GM18867 (cell line): Measurements from ENCODE around the gene DNAJC16.
"Not testable (repeated sequence)": the region's sequence is repeated elsewhere in the genome, so short reads cannot be mapped to it uniquely, and the experiment has no call there.

Source experiments
- ATAC-seq: cut with Tn5 transposase; IDR thresholded peaks from one replicate; pipeline ENCODE4 v1.9.1; 2021; ENCODE audit warnings: mild to moderate bottlenecking, moderate library complexity; ENCODE audit not compliant: unreplicated experiment

The DNAJC16 gene

DNA sequence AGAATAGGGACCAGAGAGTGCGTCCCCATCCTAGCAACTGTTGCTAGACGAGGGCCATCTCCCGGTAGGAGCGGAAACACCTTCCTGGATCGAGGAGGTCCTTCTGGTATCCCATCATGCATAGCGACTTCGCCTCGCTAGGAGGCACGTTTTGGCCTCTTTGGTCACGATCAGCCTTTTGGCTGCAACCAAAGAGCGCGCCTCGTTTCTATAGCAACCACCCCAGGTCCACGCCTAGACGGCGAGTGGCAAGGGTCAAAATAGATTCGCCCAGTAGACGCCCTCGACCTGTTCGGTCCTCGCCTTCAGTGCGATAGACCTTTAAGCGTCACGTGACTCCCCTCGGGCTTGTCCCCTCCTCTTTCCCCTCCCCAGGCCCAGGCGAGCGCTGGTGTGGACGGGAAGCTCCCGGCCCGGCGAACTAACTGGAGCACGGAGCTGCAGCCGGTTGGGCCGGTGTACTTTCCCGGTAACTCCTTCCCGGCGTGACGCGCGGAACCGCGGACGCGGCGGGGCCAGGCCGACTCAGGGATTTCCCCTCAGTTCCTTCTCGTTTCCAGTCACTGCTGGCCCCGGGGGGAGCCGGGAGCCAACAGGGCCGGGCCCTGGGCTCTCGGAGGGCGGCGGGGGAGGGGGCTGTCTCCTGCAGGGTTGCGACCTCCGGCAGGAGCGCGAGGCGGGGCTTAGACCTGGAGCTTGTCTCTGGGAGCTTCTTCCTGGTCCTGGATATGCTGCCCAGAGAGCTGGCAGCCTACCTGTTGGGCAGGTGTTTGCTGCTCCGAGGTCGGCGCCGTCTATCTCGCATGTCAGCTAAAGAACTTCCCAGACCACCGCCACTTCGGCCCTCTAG is at the start of gene DNAJC16:
Gene DNAJC16, plus strand, starts transcription at position 359 of the 850 bp plus-strand sequence. CDS start 2,258 bp downstream, outside the sequence.
- ATAC-seq, result peak; percentile 51

DNA sequence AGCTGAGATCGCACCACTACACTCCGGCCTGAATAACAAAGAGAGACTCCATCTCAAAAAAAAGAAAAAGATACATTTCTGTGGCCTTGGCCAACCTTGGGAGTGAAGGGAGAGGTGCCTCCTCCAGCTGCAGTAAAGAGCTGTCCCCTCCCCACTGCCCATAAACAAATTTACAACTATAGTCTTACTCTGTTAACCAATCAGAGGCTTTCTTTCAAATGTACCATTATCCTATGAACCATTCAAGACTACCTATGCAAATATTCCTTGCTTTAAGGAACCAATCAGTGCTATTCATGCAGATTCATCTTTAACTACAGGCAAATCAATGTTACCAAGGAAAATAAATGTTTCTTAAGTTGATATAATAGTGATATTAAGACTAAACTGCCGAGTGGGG is 49.7 kb upstream of the DNAJC16 start:
- ATAC-seq, result no peak

DNA sequence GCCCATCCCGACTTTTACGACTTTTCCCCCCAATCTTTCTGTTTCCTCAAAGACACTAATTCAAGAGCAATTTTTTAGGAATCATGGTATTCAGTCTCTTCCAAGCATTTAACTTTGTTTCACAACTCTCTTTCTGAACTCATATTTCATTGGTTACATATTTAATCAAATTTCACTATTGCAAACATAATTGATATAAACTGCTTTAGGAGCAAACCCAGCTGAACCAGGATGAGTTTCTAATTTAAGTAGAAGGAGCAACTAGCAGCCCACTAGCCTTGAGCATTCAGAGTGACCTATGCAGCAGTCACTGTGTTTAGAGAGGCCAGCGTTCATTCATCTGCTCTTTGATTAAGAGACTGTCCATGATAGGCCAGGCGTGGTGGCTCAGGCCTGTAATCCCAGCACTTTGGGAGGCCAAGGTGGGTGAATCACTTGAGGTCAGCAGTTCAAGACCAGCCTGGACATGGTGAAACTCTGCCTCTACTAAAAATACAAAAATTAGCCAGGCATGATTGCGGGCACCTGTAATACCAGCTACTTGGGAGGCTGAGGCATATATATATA is 48.9 kb upstream of the DNAJC16 start:
- no peak for ATAC-seq

DNA sequence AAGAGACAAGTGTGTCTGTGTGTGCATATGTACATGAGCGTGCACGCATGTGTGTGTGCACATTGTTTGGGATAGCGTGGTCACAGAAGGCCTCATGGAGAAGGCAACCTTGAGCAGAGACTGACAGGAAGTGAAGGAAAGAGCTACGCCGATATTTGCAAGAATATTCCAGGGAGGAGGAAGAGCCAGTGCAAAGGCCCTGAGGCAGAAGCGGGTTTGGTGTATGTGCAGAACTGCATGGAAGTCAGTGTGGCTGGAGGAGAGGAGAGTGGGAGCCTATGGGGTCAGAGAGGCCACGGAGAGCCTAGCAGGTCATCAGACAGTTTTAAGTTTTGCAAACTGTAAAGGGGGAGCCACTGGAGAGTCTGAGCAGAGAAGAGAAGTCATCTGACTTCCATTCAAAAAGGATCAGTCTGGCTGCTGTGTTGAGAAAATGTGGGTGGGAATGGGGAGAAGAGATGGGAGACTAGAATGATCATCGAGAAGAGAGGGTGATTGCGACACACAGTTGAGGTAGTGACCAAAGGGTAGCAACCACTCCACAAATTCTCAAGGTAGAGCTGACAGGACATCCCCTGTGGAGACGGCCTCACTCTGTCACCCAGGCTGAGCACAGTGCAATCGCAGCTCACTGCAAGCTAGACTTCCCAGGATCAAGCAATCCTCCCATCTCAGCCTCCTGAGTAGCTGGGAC is 46.8 kb upstream of the DNAJC16 start:
- ATAC-seq, result no peak

DNA sequence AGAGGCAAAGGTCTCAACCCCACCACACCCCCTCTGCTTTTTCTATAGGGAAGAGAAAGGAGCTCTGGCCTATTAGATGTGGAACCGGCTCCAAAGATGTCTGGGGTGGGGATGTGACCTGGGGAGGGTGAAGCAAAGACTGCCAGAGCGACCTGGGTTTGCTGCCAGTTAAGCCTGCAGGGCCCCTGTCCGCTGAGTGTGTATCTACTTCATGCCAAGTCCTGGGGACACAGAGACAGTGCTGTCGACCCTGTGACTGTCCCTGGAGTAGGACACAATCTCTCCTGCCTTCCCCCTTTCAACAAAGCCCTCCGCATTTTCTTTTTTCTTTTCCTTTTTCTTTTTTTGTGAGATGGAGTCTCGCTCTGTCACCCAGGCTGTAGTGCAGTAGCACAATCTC is 44.2 kb upstream of the DNAJC16 start:
- not testable (repeated sequence) for ATAC-seq

DNA sequence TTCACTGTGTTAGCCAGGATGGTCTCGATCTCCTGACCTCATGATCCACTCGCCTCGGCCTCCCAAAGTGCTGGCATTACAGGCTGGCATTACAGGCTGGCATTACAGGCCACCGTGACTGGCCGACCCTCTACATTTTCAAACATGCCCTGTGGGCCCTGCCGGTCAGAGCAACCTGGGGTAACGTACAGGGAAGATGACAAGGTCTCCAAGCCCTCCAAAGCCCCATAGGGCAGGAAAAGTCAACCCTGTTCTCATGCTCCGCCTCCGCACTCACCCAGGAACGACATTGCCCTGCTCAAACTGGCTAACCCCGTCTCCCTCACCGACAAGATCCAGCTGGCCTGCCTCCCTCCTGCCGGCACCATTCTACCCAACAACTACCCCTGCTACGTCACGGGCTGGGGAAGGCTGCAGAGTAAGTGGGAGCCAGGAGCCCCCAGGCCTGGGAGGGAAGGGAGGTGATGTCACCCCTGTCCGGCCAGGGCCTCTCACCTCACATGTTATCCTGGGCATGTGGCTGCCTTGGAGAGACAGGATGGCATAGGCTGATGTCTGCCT is 43.6 kb upstream of the DNAJC16 start:
- ATAC-seq, result not testable (repeated sequence)

DNA sequence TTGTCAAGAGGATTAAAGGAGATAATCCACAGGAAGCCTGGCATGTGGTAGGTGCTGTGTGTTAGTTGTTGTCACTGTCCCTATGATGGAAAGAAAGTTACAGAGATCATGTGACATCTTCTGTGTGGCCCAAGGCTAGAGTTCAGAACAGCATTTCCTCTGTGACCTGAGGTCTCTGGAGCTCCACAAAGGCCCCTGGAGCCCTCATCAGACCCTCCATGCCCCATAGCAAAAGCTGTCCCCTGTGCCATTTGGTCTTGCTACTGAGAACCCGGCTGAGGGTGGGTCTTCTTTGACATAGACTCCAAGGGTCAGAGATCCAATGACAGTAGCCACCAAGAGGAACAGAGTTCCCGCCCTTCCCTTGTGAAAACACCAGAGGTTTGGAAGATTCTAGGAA is 42.7 kb upstream of the DNAJC16 start:
- no peak for ATAC-seq

DNA sequence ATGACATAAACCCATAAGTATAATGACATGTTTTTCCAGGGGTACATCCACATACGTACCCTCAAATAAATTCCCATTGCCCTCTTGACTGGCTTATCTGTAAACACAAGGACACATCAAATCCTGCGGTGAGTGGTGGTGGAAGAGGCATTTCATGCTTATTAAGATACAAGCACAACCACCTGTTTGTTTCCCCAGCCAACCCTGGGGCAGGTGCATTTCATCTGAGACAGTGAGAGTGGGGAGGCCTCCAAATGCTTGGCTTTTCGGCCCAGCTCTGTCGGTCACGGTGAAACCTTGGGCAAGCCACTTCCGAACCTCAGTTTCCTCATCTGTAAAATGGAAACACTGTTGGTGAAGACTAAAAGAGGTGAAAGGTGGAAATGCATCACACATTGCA is 42.2 kb upstream of the DNAJC16 start:
- not testable (repeated sequence) for ATAC-seq

DNA sequence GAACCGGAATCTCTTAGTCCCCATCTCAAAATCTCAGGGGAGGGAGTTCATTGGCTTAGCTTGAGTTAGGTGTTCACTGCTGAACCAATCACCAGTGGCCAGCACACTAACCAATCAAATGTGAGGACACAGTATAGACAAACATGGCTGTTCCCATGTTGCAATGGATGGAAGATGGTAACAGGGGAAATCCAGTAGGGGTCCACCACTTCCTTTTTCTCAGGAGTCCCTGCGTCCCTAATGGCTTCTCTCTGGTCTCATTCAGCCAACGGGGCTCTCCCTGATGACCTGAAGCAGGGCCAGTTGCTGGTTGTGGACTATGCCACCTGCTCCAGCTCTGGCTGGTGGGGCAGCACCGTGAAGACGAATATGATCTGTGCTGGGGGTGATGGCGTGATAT is 41.0 kb upstream of the DNAJC16 start:
- ATAC-seq, result no peak

DNA sequence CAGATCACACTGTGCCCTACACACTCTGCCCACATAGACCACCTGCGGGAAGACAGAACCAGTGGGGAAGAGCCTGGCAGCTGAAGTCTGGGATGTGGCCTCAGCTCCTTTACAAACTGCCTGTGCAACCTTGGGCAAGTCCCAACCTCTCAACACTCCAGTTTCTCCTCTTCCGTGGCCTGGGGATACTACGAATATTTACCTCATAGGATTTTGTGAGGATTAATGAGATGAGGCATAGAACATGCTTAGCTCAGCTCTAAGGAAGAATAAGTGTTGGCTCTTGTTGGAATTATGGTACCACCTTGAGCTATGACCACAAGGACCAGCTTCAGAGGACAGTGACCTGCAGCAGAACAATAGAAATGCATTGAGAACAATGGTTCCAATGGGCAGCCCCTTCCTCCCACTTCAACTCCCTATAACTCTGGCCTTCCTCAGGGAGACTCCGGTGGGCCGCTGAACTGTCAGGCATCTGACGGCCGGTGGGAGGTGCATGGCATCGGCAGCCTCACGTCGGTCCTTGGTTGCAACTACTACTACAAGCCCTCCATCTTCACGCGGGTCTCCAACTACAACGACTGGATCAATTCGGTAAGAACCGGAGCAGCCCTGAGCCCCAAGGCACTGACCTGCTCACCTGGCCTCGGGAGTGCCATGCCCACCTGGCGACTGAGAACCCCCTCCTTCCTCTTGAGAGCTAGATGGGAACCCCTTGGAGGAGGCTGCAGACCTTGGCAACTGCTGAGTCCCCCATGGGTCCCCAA is 39.6 kb upstream of the DNAJC16 start:
- not testable (repeated sequence) for ATAC-seq

DNA sequence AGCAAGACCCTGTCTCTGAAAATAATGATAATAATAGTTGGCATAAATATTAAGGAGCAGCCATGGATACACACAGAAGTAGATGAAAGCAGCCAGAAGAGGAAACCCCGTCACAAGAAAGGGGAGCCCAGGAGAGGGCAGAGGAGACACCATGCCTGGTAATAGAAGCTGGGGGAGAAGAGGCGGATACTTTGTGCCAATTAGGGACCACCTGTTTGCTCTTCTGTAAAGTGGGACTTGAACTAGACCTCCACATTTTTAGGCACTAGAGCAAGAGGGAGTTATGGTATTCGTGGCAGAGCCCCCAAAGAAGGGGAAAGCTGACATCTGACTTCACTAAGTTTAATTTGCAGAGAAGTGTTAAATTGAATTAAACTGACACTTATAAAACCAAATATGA is 38.3 kb upstream of the DNAJC16 start:
- no peak for ATAC-seq

DNA sequence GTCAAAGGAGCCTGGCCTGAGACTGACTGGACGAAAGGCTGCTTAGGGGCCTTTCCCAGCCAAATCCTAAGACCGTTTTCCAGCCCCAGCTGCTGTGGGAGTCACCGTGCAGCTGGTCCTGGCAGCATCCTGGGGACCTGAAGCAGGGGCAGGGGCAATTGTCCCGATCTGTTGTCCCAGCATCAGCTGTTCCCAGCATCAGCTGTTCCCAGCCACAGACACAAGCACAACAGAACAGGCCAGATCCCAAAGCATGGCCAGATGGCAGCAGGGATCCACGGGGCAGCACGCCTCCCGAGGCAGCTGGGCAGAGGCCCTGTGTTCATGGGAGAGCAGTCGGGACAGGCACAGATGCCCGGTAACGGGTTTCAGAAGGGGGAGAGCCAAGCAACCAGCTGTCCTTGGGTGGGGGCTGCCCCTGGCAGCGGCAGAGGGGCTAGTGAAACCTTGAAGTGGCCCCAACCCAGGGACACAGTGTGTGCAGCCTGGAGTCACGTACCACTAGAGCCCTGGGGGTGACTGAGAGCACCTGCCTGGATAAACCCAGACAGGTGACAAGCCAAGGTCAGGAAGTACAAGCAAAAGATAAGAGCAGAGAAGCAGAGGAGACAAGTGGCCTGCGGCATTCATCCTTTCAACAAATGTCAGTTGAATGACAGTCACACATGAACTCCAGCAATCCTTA is 37.5 kb upstream of the DNAJC16 start:
- no peak for ATAC-seq

DNA sequence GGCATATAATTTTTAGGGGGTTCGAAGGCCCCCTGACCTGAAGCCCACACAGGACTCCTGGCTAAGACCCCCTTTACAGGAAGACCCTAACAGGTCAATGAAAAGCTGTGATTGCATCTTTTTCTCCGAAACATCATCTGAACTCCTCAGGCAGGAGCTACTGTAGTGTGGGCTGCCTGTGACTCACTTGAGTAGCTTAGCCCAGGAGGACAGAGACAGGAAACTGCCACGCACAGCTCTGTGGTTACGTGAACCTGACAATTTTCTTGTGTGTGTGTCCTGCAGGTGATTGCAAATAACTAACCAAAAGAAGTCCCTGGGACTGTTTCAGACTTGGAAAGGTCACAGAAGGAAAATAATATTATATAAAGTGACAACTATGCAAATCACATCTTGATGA is 35.6 kb upstream of the DNAJC16 start:
- not testable (repeated sequence) for ATAC-seq

DNA sequence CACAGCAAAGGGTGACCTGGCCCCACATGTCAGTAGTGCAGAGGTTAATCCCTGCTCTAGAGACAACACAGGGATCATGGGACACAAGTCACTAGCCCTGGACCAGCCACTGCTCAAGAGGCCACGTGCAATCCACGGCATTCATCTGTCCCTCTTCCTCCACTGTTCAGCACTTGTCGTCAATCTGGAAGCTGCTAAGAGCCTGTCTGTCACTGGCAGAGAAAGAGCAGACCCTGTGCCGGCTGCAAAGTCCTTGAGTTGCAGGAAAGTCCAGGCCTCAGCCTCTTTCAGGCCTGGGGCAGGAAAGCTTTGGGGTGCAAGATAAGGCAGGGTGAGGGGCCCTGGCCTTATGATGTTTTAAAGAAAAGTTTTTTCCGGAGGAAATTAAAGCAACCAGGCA is 34.1 kb upstream of the DNAJC16 start:
- no peak for ATAC-seq

DNA sequence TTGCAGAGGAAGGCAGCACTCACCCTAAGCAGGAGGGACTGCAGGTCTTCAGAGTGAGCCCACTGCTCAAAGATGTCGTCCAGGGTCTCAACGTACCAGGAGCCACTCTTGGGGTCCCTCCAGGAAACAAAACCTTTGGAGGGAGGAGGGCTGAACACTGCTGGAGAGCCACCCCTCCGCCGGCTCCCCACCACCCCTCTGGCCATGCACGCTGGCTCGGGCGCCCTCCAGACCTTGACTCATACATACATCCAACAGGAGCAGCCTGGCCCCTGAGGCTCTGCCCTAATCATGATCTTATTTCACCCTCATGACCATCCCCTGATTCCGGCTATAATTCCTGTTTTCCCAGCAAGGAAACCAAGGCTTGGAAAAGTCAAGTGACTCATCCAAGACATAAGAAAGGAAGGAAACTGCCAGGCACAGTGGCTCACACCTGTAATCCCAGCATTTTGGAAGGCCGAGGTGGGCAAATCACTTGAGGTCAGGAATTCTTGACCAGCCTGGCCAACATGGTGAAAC is 32.7 kb upstream of the DNAJC16 start:
- no peak for ATAC-seq

DNA sequence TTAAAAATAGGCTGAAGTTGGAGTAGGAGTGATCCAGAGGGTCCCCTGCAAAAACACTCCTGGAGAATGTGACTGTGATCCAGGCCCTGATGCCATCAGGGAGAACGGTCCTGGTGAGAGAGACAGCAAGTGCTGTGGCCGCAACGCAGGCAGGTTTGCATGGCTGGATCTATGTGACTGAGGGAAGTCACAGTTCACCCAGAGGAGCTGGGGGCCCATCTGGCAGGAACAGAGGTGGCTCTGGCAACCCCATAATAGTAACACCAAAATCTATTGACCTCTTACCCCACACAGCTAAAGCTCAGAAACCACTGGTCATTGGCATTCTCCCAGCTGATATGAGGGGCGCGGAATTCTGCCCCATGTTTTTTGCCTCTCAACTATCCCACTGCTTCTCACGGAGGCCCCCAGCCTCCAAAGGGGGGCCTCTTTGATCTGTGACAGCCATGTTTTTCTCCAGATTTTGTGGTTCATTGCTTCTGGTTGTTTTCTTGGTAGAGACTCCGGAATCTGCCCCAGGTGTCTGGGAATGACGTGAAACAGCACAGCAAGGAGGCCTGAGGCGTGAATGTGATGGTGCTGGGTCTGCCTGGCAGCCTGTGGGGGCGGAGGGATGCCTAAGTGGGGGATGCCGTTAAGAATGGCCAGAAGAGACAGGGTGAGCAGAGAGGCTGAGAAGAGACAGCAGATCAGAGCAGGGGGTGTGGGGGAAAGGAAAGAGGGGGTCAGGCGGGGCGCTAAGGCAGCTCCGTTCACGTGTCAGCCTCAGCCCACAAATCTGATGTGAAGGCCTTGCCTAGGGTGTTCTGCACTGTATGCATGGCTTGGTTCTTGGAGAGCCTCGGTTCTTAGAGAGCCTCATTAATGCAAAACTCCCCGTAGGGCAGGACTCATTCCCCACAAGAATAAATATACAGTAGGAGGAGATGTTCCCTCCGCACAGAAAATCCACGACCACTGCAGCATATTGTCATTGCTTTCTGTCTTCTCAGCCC is 26.2 kb upstream of the DNAJC16 start:
- no peak for ATAC-seq

DNA sequence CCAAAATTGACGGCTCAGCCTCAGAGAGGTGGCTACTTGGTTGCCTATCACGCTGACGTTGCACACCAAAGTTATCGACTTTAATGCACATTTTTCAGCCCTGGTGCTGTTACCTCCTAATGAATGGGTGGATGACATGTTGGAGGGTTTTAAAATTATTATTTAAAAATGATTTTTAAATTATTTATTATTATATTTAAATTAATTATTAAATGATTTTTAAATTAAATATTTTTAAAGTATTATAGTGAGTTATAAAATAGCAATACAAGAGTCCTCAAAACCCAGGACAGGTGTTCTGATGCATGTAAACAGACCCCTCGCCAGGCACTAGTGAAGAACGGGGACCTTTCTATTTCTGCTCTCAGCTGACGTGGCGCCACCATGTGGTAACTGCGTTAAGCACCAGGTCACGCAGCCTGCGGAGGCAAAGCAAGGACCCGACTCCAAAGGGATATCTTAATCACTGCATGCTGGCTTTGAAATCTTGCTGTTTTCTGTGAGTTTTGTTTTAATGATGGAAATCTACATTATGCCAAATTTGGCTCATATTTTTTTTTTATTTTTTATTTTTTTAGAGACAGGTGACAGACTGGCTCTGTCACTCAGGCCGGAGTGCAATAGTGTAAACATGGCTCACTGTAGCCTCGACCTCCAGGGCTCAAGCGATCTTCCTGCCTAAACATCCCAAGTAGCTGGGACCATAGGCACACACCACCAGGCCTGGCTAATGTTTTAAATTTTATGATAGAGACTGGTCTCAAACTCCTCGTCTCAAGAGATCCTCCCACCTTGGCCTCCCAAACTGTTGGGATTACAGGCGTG is 25.2 kb upstream of the DNAJC16 start:
- ATAC-seq, result no peak

DNA sequence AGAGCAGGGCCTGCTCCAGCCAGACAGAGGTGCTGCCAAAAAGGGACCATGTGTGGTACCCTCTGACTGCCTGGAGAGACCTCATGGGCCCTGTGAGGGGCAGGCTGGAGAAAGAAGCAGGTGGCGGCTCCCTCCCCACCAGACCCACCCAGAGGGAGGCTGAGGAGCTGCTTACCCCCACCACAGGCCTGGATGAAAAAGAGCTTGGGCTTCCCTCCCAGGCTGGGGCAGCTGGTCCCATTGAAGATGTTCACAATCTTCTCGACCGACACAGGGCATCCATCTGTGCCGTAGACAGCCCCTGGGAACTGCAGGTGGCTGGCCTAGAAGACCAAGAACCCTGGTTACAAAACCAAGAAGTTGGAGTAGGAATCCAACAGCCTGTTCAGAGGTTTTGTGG is 22.2 kb upstream of the DNAJC16 start:
- no peak for ATAC-seq
